Ramos (cell line): ENCODE measurements around the gene TSHZ2.

Source experiments
- in situ Hi-C: fragments of 300-500 bp; cut with MboI; formaldehyde crosslinking; loops from one replicate; pipeline ENCODE4 v1.14.3; 2022; ENCODE audit warnings: low sequenced_read_pairs; ENCODE audit not compliant: unreplicated experiment

TSHZ2 gene

GRCh38 chr20:53220482-53221307, 248.5 kb downstream of the TSHZ2 start:
- in situ Hi-C loops = no loop called here

GRCh38 chr20:53221731-53222130, 249.6 kb downstream of the TSHZ2 start:
- in situ Hi-C loops = no loop called here

DNA sequence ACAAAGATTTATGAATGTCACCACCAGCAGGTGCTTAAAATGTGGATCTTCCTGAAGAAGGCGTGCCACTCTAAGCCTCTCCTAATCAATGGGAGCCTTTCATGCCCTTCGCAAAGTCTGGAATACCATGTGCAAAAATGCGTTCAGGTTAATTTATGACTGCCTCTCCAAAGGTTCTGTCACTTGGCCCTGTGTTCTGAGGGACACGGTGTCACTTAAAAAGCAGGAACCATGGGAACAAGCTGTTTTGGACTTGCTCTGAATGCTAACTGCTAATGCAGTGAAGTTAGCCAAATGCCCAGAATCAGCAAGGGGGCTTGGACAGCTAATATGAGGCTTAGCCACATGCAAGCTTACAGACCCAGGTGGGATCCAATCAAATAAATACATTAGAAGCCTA, 250.3 kb downstream of the TSHZ2 start:
- in situ Hi-C loops = no loop called here

DNA sequence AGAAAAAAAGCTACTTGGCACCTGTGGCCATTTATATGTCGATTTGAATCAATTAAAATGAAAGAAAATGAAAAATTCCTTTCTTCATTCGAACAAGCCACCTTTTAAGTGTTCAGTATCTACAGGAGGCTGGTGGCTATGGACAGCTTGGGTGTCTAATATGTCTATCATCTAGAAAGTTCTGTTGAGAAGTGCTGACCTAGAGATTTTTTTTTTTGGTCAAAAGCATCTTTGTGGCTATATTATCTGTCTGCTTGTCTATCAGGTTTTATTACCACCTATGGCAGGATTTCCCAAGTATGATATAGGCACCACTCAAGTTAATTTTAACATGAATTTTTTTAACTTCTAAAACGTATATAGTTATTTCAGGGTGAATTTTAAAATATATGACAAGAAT, 250.8 kb downstream of the TSHZ2 start:
- in situ Hi-C loops = no loop called here

DNA sequence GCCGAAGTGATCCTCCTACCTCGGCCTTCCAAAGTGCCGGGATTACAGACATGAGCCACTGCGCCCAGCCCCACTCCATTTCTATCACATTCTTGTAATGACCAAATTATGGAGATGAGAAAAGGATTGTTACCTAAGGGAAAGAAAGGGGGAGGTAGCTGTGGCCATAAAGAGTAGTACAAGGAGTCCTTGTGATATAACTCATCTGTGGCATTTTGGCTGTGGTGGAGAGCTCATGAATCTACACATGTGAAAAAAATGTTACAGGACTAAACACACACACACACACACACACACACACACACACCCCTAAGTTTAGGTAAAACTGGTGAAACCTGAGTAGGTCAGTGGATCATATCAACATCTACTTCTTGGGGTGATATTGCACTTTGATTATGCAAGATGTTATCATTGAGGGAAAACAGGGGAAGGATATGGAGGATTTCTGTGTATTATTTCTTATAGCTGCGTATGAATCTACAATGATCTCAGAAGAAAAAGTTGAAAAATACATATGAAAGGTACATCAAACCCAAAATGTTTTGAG, 251.5 kb downstream of the TSHZ2 start:
- in situ Hi-C loops = no loop called here

DNA sequence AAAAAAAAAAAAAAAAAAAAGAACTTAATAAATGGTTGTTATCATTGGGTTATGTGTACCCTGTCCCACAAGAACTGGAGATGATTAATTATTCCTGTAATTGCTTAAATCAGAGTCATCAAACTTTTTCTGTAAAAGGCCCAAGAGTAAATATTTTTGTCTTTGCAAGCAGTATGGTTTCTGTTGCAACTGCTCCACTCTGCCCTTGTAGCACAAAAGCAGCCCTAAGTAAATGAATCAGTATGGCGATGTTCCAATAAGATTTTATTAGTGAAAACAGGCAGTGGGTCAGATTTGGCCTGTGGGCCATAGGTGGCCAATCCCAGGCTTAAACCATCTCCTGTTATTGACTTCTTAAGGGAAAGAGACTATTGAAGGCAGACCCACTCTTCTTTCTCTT, 252.7 kb downstream of the TSHZ2 start:
- in situ Hi-C loops = no loop called here

- in situ Hi-C loops = no loop called here
Observed at GRCh38 chr20:53226826-53227225, 254.7 kb downstream of the TSHZ2 start.

- in situ Hi-C loops = no loop called here
Observed at GRCh38 chr20:53227523-53227922, 255.4 kb downstream of the TSHZ2 start.

DNA sequence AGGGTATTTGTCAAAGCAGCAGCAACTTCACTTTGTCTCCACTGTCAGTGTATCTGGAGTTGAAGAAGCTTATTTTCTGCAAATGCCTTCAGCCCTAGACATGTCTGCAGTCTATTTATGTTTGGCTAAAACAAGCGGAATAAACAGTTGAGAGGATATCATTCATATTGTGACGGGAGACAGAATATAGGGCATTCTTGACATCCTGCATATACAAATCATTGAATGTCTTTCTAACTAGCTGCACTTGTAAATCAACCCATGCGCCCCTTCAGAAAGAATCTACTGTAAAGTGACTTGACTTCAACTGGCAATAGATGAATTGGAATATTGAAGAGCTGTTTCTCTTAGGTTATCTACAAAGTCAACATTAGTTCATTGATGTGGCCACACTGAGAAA, 258.9 kb downstream of the TSHZ2 start:
- in situ Hi-C loops = no loop called here

DNA sequence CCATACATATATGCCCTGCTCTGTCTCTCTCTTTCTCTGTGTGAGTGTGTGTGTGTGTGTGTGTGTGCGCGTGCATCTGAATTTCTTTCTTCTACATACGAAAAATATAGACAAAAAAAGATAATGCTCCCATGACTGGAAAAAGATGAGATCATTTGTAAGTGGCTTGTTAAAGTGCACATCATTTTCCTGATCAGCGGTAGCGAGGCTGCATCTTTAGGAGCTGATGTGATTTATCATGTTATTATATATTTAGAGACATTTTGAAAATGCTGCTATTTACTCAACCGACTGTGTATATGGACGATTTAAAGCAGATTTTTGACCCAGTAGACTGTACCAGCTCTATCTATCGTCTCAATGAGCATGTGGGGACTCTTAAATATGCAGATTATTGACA, 265.3 kb downstream of the TSHZ2 start:
- in situ Hi-C loops = no loop called here

DNA sequence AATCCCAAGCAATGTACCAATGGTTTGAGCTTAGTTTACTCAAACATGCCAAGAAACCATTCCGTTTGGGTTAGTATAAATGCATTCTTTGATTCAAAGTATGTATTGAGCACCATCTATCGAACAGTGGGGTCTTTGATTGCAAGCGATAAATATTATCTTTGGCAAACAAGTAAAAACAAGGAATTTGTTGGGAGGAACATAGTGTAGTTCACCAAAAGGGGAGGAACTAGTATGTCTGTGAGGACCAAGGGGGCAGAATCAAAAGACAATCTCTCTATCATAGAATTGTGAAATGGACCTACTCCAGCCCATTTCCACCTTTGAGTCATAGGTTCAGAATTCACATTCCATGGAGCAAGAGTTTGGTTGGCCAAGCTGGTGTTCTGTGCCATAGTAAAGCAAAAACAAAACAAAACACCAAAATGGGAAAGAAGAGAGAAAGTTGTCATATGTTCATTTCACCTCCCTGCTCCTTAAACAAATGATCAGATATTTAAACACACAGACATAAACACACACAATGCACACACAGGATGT, 266.0 kb downstream of the TSHZ2 start:
- in situ Hi-C loops = no loop called here

DNA sequence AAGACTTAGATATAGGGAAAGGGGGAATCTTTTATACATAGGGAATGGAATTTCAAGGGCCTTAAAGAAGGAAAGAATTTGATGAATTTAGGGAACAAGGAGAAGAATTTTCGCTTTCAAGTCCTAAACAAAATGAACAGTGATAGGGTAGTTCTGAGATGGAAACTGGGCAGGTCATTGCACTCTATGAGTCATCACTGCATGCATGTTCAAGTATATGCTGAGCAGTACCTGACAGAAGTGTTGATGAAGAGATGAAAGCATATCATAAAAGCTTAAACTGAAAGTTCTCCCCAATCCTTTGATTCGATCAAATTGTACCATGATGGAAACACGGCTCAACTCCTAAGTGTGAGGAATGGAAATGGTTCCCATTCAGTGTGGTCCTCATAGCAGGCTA, 271.0 kb downstream of the TSHZ2 start:
- in situ Hi-C loops = no loop called here

- in situ Hi-C loops = no loop called here
Observed at GRCh38 chr20:53244711-53245110, 272.6 kb downstream of the TSHZ2 start.

- in situ Hi-C loops = no loop called here
Observed at GRCh38 chr20:53245574-53245973, 273.4 kb downstream of the TSHZ2 start.

DNA sequence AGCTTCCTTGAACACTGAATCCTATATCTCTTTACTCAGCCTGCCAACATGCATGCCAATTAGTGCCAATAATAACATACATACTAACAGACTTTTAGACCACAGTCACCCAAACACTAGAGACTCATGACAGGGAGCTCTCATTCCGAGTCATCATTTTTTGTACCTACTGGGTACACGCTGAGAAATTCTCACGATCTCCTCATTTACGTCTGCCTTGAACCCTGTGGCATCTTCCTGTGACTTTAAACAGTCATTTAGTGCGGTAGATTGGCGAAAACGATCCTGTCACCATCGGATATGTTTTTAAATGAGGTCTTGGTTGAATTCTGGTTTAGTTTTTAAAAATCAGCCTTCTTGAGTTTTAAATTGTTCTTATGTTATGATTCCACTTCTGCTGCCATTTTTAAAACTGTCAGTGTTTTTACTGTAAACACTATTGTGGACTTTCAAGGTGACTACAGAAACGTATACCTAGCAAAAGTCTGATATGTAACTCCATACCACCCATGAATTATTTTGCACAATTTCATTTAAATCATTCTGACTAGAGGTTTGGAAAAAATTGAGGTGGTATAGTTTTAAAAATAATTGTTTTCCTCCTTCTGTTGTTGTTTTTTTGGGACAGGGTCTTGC, 275.4 kb downstream of the TSHZ2 start:
- in situ Hi-C loops = no loop called here

DNA sequence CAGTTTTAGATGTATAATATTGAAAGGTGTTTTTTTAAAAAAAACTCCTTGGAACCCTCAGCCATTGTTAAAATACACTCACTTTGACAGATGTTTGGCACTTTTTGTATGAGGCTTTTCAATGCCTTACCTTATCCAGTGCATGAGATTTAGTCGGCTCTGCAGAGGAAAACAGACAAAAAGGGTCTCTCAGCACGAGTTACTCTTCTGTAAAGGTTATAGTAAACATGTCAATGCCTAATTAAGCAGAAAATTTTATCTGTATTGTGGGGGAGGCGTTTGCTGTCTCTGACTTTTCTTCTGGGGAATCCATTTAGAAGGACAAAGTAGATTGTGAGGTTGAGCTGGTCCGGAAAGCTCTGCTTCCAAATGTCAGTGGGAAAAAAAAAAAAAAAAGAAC, 278.3 kb downstream of the TSHZ2 start:
- in situ Hi-C loops = no loop called here

- in situ Hi-C loops = no loop called here
Observed at GRCh38 chr20:53252002-53252401, 279.8 kb downstream of the TSHZ2 start.

- in situ Hi-C loops = no loop called here
Observed at GRCh38 chr20:53253668-53254067, 281.5 kb downstream of the TSHZ2 start.

- in situ Hi-C loops = no loop called here
Observed at GRCh38 chr20:53255102-53255710, 283.0 kb downstream of the TSHZ2 start.

DNA sequence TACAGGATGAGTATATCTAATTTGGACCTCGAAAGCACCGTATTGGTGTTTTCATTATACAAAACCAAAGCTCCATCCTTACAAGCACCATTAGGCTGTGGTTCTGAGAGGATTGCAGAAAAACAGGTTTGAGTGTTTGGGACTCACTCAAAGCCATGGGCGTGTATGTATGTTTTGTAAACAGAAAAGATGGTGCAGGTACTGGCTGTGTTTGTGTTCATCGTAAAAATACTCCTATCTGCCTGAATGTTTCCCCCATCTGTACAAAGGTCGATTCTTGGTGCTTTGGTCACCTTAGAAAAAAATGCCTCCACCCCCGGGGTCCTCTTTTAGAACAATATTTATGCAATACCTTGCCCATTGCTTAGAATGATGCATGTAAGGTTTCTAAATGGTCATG, 286.6 kb downstream of the TSHZ2 start:
- in situ Hi-C loops = no loop called here

DNA sequence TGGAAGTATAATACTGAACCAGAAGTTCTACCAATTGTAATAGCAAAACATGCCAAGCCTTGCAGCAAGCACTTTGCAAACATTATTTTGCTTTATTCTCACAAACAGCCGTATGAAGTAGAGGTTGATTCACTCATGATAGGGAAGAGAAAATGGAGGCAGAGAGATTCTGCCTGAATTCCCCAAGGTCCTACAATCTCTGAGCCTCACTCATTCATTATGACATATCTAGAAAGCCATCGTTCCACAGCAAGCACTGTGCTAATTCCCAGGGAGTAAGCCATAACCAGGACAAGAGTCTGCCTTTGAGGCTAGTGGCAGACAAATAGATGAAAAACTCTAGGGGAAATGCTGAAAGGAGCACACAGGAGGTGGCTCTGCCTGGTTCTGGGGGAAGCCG, 288.0 kb downstream of the TSHZ2 start:
- in situ Hi-C loops = no loop called here
